H9 (cell line): Measurements from ENCODE around the gene SLC24A2. TPM values are rescaled to one million over a fixed set of nuclear protein-coding genes. Genes with fewer than 3 reads are reported as not detected.

ENCODE experiments used
- DNase-seq: peaks from one replicate; pipeline ENCODE4 v3.0.0-alpha.2; 2017
- H2AFZ ChIP-seq: one replicate; pipeline ENCODE4 v1.6.1; 2013; ENCODE audit warnings: mild to moderate bottlenecking, low read length, control low read depth, moderate library complexity
- H2AK5ac ChIP-seq: 2 replicates; pipeline ENCODE4 v1.6.1; 2013; ENCODE audit warnings: low read length, control low read depth, mixed read lengths; ENCODE audit not compliant: insufficient read length
- H2BK120ac ChIP-seq: one replicate; pipeline ENCODE4 v1.6.1; 2013; ENCODE audit warnings: low read depth, mild to moderate bottlenecking, low read length, control low read depth, inconsistent platforms; ENCODE audit not compliant: poor library complexity, severe bottlenecking
- H2BK12ac ChIP-seq: 2 replicates; pipeline ENCODE4 v1.6.1; 2013; ENCODE audit warnings: low read length, control low read depth, mixed read lengths, low read depth; ENCODE audit not compliant: insufficient read length
- H2BK15ac ChIP-seq: 2 replicates; pipeline ENCODE4 v1.6.1; 2013; ENCODE audit warnings: low read depth, low read length, control low read depth
- H2BK20ac ChIP-seq: one replicate; pipeline ENCODE4 v1.6.1; 2013; ENCODE audit warnings: low read depth, mild to moderate bottlenecking, low read length, control low read depth, inconsistent platforms; ENCODE audit not compliant: poor library complexity, severe bottlenecking
- H2BK5ac ChIP-seq: 2 replicates; pipeline ENCODE4 v1.6.1; 2013; ENCODE audit warnings: low read length, control low read depth, mixed read lengths; ENCODE audit not compliant: insufficient read length
- H3K14ac ChIP-seq: 2 replicates; pipeline ENCODE4 v1.6.1; 2013; ENCODE audit warnings: low read length, control low read depth; ENCODE audit not compliant: insufficient read depth
- H3K18ac ChIP-seq: 2 replicates; pipeline ENCODE4 v1.6.1; 2013; ENCODE audit warnings: low read depth, mild to moderate bottlenecking, mixed read lengths, low read length, control low read depth; ENCODE audit not compliant: insufficient read length
- H3K23ac ChIP-seq: 2 replicates; pipeline ENCODE4 v1.6.1; 2013; ENCODE audit warnings: low read length, control low read depth, mixed read lengths, low read depth; ENCODE audit not compliant: insufficient read length
- H3K23me2 ChIP-seq: 2 replicates; pipeline ENCODE4 v1.6.1; 2013; ENCODE audit warnings: low read depth, mild to moderate bottlenecking, mixed read lengths, low read length, control low read depth; ENCODE audit not compliant: insufficient read length, poor library complexity, severe bottlenecking
- H3K27ac ChIP-seq: 2 replicates; pipeline ENCODE4 v1.5.1; 2013; ENCODE audit warnings: low read length, control low read depth, mixed read lengths, low read depth; ENCODE audit not compliant: insufficient read length
- H3K27me3 ChIP-seq: 2 replicates; pipeline ENCODE4 v1.6.1; 2013; ENCODE audit warnings: low read length, control low read depth, inconsistent platforms; ENCODE audit not compliant: insufficient read depth
- H3K4ac ChIP-seq: 2 replicates; pipeline ENCODE4 v1.6.1; 2013; ENCODE audit warnings: low read depth, mild to moderate bottlenecking, control low read depth, inconsistent platforms, low read length, moderate library complexity
- H3K4me1 ChIP-seq: 2 replicates; pipeline ENCODE4 v1.6.1; 2013; ENCODE audit warnings: low read length, control low read depth, inconsistent platforms; ENCODE audit not compliant: insufficient read depth
- H3K4me2 ChIP-seq: 2 replicates; pipeline ENCODE4 v1.6.1; 2013; ENCODE audit warnings: low read length, control low read depth, mixed read lengths; ENCODE audit not compliant: insufficient read length, insufficient read depth
- H3K56ac ChIP-seq: 2 replicates; pipeline ENCODE4 v1.6.1; 2013; ENCODE audit warnings: low read depth, mild to moderate bottlenecking, mixed read lengths, low read length, control low read depth; ENCODE audit not compliant: insufficient read length
- H3K79me1 ChIP-seq: 2 replicates; pipeline ENCODE4 v1.6.1; 2013; ENCODE audit warnings: low read depth, mild to moderate bottlenecking, moderate library complexity, low read length, control low read depth, inconsistent platforms; ENCODE audit not compliant: insufficient read depth, poor library complexity, severe bottlenecking
- H3K79me2 ChIP-seq: 2 replicates; pipeline ENCODE4 v1.6.1; 2013; ENCODE audit warnings: low read length, control low read depth, inconsistent platforms; ENCODE audit not compliant: insufficient read depth
- H3K9ac ChIP-seq: 2 replicates; pipeline ENCODE4 v1.6.1; 2013; ENCODE audit warnings: low read length, control low read depth, mixed read lengths; ENCODE audit not compliant: insufficient read length; ENCODE audit errors: extremely low read depth
- H3K9me3 ChIP-seq: one replicate; pipeline ENCODE4 v1.6.1; 2013; ENCODE audit warnings: low read depth, low read length, inconsistent platforms; ENCODE audit not compliant: control insufficient read depth
- H3T11ph ChIP-seq: one replicate; pipeline ENCODE4 v1.6.1; 2013; ENCODE audit warnings: mild to moderate bottlenecking, low read length, control low read depth, inconsistent platforms
- H4K20me1 ChIP-seq: one replicate; pipeline ENCODE4 v1.6.1; 2013; ENCODE audit not compliant: control insufficient read depth, insufficient read length, insufficient read depth
- H4K5ac ChIP-seq: 2 replicates; pipeline ENCODE4 v1.6.1; 2013; ENCODE audit warnings: low read depth, mild to moderate bottlenecking, mixed read lengths, low read length, control low read depth; ENCODE audit not compliant: insufficient read length
- H4K8ac ChIP-seq: replicated peaks from 2 replicates; pipeline ENCODE4 v1.6.1; 2013; ENCODE audit warnings: low read length, control low read depth, mixed read lengths, low read depth; ENCODE audit not compliant: insufficient read length
- H4K91ac ChIP-seq: 2 replicates; pipeline ENCODE4 v1.6.1; 2013; ENCODE audit warnings: low read depth, mild to moderate bottlenecking, moderate library complexity, mixed read lengths, low read length, control low read depth; ENCODE audit not compliant: insufficient read length
- H3K27ac Mint-ChIP-seq, 3 experiments: 2 replicates in 2 of 3; 3 replicates in 1 of 3; pipeline ENCODE4 v1.8.0; 2020 to 2021; ENCODE audit warnings: mixed read lengths in 3 of 3, mild to moderate bottlenecking in 1 of 3, moderate library complexity in 1 of 3
- H3K27me3 Mint-ChIP-seq: 2 replicates; pipeline ENCODE4 v1.8.0; 2021; ENCODE audit warnings: low read depth, mild to moderate bottlenecking, moderate library complexity, mixed read lengths
- H3K36me3 Mint-ChIP-seq, 3 experiments: 2 replicates in 2 of 3; 3 replicates in 1 of 3; pipeline ENCODE4 v1.8.0; 2020 to 2021; ENCODE audit warnings: low read depth in 3 of 3, mixed read lengths in 3 of 3; ENCODE audit not compliant: insufficient read depth in 1 of 3
- H3K4me1 Mint-ChIP-seq, 2 experiments: 2 replicates each; pipeline ENCODE4 v1.8.0; 2020; ENCODE audit warnings: mixed read lengths in 2 of 2
- H3K4me3 Mint-ChIP-seq, 2 experiments: 2 replicates in 1 of 2; 3 replicates in 1 of 2; pipeline ENCODE4 v1.8.0; 2020 to 2021; ENCODE audit warnings: mild to moderate bottlenecking in 2 of 2, mixed read lengths in 2 of 2, moderate library complexity in 1 of 2
- H3K9me3 Mint-ChIP-seq, 2 experiments: 2 replicates in 1 of 2; 3 replicates in 1 of 2; pipeline ENCODE4 v1.8.0; 2020; ENCODE audit warnings: mild to moderate bottlenecking in 2 of 2, mixed read lengths in 2 of 2, moderate library complexity in 1 of 2
- WGBS: extraction: QIAGEN DNeasy Blood & Tissue Kit; methylation state at CpG from one replicate; pipeline ENCODE4 v1.1.7; 2013; ENCODE audit warnings: missing lambda C conversion rate, low lambda C conversion rate, mixed read lengths; ENCODE audit not compliant: insufficient read length; ENCODE audit errors: extremely low coverage; 5-methylcytosine and 5-hydroxymethylcytosine counted together
- total RNA-seq: library from RNA; stranded (reverse); gene quantifications from 2 replicates; pipeline ENCODE4 v1.2.1, GENCODE V29; 2021
- TF ChIP-seq, protein P1 (sequence below): fragments of 200-600 bp; sonication (generic); conservative IDR thresholded peaks from 3 replicates; pipeline ENCODE4 v1.8.0; 2021; ENCODE audit warnings: antibody characterized with exemption, mild to moderate bottlenecking

Gene SLC24A2
- total RNA-seq, 1 experiment from 2014 or later: 6.2 TPM

DNA sequence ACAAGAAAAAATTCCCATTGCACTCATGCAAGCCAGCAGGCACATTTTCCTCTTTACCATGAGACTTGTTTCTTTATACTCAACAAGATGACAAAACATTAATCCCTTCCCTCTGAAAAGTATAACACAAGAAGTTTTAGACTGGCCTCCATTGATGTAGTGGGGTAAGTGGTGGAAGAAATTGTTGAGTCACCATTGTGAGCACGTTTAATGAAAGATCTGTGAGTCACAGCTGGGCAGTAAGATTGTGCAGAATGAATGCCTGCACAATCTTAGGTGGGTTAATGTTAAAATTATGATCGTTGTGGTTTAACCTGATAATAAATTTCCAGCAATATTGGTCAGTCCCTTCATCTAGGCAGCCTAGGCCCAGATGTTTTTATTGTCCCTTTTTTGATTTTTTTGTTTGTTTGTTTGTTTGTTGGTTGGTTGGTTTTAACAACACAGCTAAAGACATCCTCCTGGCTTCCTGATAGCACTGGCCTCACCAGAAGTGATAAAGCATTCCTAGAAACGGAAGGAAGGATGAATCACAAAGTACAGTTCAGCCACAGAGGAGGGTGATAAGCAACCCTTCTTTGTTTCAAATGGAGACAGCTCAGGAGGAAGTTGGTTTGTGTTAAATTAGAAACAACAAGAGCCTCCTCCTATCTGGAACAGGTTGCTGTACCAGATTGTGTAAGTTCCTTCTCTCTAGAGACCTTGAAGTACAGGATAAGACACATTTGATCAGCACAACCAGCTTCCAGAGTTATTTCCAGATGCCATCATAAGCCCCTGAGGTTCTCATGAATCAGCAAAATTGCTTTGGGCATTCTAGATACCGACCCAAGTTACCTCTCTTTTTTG lies 40.3 kb downstream of the SLC24A2 start:
- TF ChIP-seq, protein P1, sequence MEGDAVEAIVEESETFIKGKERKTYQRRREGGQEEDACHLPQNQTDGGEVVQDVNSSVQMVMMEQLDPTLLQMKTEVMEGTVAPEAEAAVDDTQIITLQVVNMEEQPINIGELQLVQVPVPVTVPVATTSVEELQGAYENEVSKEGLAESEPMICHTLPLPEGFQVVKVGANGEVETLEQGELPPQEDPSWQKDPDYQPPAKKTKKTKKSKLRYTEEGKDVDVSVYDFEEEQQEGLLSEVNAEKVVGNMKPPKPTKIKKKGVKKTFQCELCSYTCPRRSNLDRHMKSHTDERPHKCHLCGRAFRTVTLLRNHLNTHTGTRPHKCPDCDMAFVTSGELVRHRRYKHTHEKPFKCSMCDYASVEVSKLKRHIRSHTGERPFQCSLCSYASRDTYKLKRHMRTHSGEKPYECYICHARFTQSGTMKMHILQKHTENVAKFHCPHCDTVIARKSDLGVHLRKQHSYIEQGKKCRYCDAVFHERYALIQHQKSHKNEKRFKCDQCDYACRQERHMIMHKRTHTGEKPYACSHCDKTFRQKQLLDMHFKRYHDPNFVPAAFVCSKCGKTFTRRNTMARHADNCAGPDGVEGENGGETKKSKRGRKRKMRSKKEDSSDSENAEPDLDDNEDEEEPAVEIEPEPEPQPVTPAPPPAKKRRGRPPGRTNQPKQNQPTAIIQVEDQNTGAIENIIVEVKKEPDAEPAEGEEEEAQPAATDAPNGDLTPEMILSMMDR: no peak
- no peak overlapping the region for H3K4me3 Mint-ChIP-seq
- peak overlapping the region; percentile 48 to 87 (median 80); a peak in 4 of 7 replicates for H3K27ac Mint-ChIP-seq
- Histone ChIP-seq H3K4ac (no peak overlapping the region), H3K56ac (no peak overlapping the region), H3K9ac (no peak overlapping the region), H2BK15ac (no peak overlapping the region), H3K18ac (no peak overlapping the region), H2BK20ac (no peak overlapping the region), H4K5ac (no peak overlapping the region), H3K4me2 (no peak overlapping the region), H3K79me1 (no peaks in the 10 kb centered on the region), H2BK12ac (no peak overlapping the region), H3K4me1 (no peaks in the 10 kb centered on the region; the same call in 1 of the 2 replicates), H4K91ac (no peak overlapping the region), H3K23me2 (no peaks in the 10 kb centered on the region), H3T11ph (no peak overlapping the region), H2BK5ac (no peak overlapping the region), H3K79me2 (no peaks in the 10 kb centered on the region), H3K23ac (no peak overlapping the region), H3K27ac (no peak overlapping the region), H3K14ac (no peak overlapping the region), H2BK120ac (no peak overlapping the region), H2AFZ (no peak overlapping the region), H4K20me1 (no peaks in the 10 kb centered on the region), H2AK5ac (no peak overlapping the region), H3K27me3 (no peaks in the 10 kb centered on the region), H3K9me3 (no peaks in the 10 kb centered on the region), H4K8ac (no peak overlapping the region)
- no peaks in the 10 kb centered on the region; a peak in 2 of 7 replicates for H3K36me3 Mint-ChIP-seq
- no CpG with 5 or more reads among the region's 4 CpGs for WGBS
- H3K27me3 Mint-ChIP-seq: no peaks in the 10 kb centered on the region
- H3K4me1 Mint-ChIP-seq: peaks cover 5 to 16% of the 10 kb centered on the region in 2 experiments
- H3K9me3 Mint-ChIP-seq: no peaks in the 10 kb centered on the region
- DNase-seq: no peak
